ENCODE data around the gene GMEB2.
"Not testable (repeated sequence)": the region's sequence is repeated elsewhere in the genome, so short reads cannot be mapped to it uniquely, and the experiment has no call there.

GMEB2 gene

GRCh38 chr20:63620991-63621390, 5.9 kb downstream of the GMEB2 start:
- TF ChIP-seq CTCF (conservative IDR thresholded peaks at IDR 0.05) = no peak
- peak overlapping the region; percentile 73 for H3K27ac ChIP-seq

- H3K27ac ChIP-seq = peak overlapping the region; percentile 73
- TF ChIP-seq CTCF (conservative IDR thresholded peaks at IDR 0.05) = no peak
Observed at GRCh38 chr20:63619505-63619904, 7.4 kb downstream of the GMEB2 start.

- TF ChIP-seq CTCF (conservative IDR thresholded peaks at IDR 0.05) = no peak
Observed at GRCh38 chr20:63619086-63619485, 7.8 kb downstream of the GMEB2 start.

GRCh38 chr20:63618291-63618980, 8.5 kb downstream of the GMEB2 start:
- no peak overlapping the region for H3K27ac ChIP-seq
- no peak for TF ChIP-seq CTCF (conservative IDR thresholded peaks at IDR 0.05)

More at GRCh38 chr20:63619086-63619485, 7.8 kb downstream of the GMEB2 start:
- H3K27ac ChIP-seq = peak overlapping the region; percentile 73; the same call in 1 of the 2 replicates

- TF ChIP-seq CTCF (conservative IDR thresholded peaks at IDR 0.05) = no peak
- H3K27ac ChIP-seq = no peak overlapping the region
Observed at GRCh38 chr20:63617876-63618265, 9.0 kb downstream of the GMEB2 start.

GRCh38 chr20:63617092-63617875, 9.6 kb downstream of the GMEB2 start:
- TF ChIP-seq CTCF (conservative IDR thresholded peaks at IDR 0.05) = no peak
- no peak overlapping the region for H3K27ac ChIP-seq

- TF ChIP-seq CTCF (conservative IDR thresholded peaks at IDR 0.05) = peak; percentile 48
- not testable (repeated sequence) for H3K27ac ChIP-seq
Observed at GRCh38 chr20:63613863-63614594, 12.9 kb downstream of the GMEB2 start.
